AG04450 (cell line): ENCODE results near the gene TBL3. TPM values are rescaled to one million over a fixed set of nuclear protein-coding genes. Genes with fewer than 3 reads are reported as not detected.

Source experiments
- CTCF ChIA-PET: fragments of 300-600, 350-600 bp; formaldehyde crosslinking; extraction: SDS; loops from one replicate; lab custom pipeline; 2022; ENCODE audit warnings: antibody characterized with exemption, inconsistent platforms; lab: Charles Lee
- POLR2A ChIA-PET: fragments of 350-600 bp; formaldehyde crosslinking; extraction: SDS; loops from one replicate; lab custom pipeline; 2021; ENCODE audit warnings: antibody characterized with exemption, inconsistent platforms; lab: Yijun Ruan, JAX
- DNase-seq: peaks from one replicate; pipeline ENCODE4 v3.0.0-alpha.2; 2011; ENCODE audit warnings: low read depth, low spot score
- H3K27ac ChIP-seq: one replicate; pipeline ENCODE4 v1.5.1; 2012; ENCODE audit warnings: low read depth, low read length, control low read depth
- H3K27me3 ChIP-seq: one replicate; pipeline ENCODE4 v1.6.0; 2012; ENCODE audit warnings: low read length; ENCODE audit not compliant: control insufficient read depth, insufficient read depth
- H3K4me3 ChIP-seq: 2 replicates; pipeline ENCODE4 v1.5.1; 2011; ENCODE audit warnings: mild to moderate bottlenecking, low read depth, low read length, control low read depth
- H3K9me3 ChIP-seq: 2 replicates; pipeline ENCODE4 v1.5.1; 2012; ENCODE audit warnings: low read length; ENCODE audit not compliant: control insufficient read depth, insufficient read depth
- CTCF ChIP-seq: IDR thresholded peaks from 2 replicates; pipeline ENCODE4 v1.5.1; 2011; ENCODE audit warnings: low read depth, low read length, control low read depth, inconsistent platforms
- polyA plus RNA-seq: library from polyadenylated mRNA; depleted of rRNA; stranded (reverse); fragments of >200 nt; gene quantifications from 2 replicates; pipeline ENCODE4 v1.2.3, GENCODE V29; 2011

TBL3 gene
- polyA plus RNA-seq, 1 experiment: 13.7 TPM

- TF ChIP-seq CTCF: no peak
- H3K9me3 ChIP-seq: no peaks in the 10 kb centered on the region; the same call in 1 of the 2 replicates
- ChIA-PET CTCF (no interaction called here), POLR2A (interaction anchor here (1.4 to 1.8 kb wide), 2 partner anchors 8 to 182 kb away, joined by 10 to 13 read pairs; partner anchors contain the start of genes RPS2 and TRAF7)
- no peak overlapping the region for H3K27ac ChIP-seq
- no peaks in the 10 kb centered on the region for H3K27me3 ChIP-seq
- no peak for DNase-seq
- H3K4me3 ChIP-seq: peak overlapping the region; percentile 66
Measured at GRCh38 chr16:1972490-1972877, 631 bp downstream of the TBL3 start.

- DNase-seq: no peak
- Histone ChIP-seq H3K4me3 (no peak overlapping the region), H3K27ac (no peak overlapping the region), H3K27me3 (no peaks in the 10 kb centered on the region), H3K9me3 (peaks cover under 1% of the 10 kb centered on the region; the same call in 1 of the 2 replicates)
- POLR2A ChIA-PET: interaction anchor here (1.8 kb wide), 1 partner anchor 9 kb away, joined by 13 read pairs; the partner anchor contains the start of gene RPS2
- CTCF ChIA-PET: no interaction called here
- TF ChIP-seq CTCF: no peak
Measured at GRCh38 chr16:1973461-1974156, 1.8 kb downstream of the TBL3 start.

GRCh38 chr16:1974157-1975070 lies 2.6 kb downstream of the TBL3 start:
- Histone ChIP-seq H3K4me3 (no peak overlapping the region), H3K9me3 (peaks cover 3% of the 10 kb centered on the region; the same call in 1 of the 2 replicates), H3K27me3 (peaks cover 2% of the 10 kb centered on the region), H3K27ac (no peak overlapping the region)
- TF ChIP-seq CTCF: no peak
- POLR2A ChIA-PET: interaction anchor here (1.2 to 1.8 kb wide), 1 partner anchor 10 kb away, joined by 4 to 13 read pairs; the partner anchor contains the start of gene RPS2
- DNase-seq: no peak
- CTCF ChIA-PET: no interaction called here

GRCh38 chr16:1975432-1976215 lies 3.8 kb downstream of the TBL3 start:
- no peak for DNase-seq
- ChIA-PET CTCF (no interaction called here), POLR2A (interaction anchor here (1.2 kb wide), 1 partner anchor 11 kb away, joined by 4 read pairs; the partner anchor contains the start of gene RPS2)
- TF ChIP-seq CTCF: no peak
- Histone ChIP-seq H3K27ac (no peak overlapping the region), H3K27me3 (peaks cover 14% of the 10 kb centered on the region), H3K9me3 (peaks cover 3% of the 10 kb centered on the region; the same call in 1 of the 2 replicates), H3K4me3 (no peak overlapping the region)
